ENCODE measurements around the gene TEX38.

TEX38 gene

DNA sequence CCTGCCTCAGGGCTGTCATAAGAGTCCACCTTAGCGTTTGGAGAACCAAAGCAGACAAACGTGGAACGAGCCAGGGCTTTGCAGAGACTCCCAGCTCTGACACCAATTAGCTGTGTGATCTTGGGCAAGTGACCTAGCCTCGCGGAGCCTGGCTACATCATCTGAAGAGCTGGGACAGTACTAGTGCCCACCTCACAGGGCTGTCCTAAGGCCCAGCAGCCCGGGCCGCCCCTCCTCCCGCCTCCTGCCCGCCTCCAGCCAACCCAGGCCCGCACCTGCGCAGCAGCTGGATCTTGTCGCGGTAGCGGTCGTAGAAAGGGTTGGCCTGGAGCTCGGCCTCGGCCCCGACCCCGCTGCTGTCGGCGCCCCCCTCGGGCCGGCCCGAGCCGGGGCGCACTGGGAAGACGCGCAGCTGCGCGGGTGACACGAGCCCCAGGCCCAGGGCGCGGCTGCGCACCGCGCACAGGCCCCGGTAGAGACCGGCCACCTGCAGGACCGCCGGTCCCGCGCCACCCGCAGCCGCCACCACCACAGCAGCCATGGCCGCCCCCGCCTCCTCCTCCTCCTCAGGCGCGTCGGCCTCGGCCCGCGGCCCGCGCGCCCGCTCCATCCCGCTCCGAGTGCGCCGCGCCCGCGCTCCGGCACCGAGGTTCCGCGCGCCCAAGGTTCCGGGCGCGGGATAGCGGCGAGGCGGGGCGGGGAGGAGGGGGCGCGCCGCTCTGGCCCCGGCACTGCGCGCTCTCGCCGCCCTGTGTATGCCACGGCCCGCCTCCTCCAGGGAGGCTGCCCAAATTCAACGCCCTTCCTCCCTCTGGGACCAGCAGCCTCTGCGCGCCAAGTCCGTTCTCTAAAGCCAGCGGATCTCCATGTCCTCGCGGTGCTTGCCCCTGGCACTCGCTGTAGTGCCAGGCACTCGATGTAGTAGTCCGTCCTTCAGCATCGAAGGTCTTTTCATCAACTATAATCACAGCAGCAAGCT lies 3.6 kb upstream of the TEX38 start, which contains the start of gene ATPAF1:
Gene ATPAF1 (minus strand): TSS at position 583 of the 979 bp plus-strand sequence. CDS start 42 bp downstream, at position 541.
- DNase-seq (ENCODE audit: low read depth), result peak; percentile 31
- H3K4me3 ChIP-seq (ENCODE audit: low read length), result peak within 1 kb of the TSS; percentile 74
- TF ChIP-seq, protein P1, sequence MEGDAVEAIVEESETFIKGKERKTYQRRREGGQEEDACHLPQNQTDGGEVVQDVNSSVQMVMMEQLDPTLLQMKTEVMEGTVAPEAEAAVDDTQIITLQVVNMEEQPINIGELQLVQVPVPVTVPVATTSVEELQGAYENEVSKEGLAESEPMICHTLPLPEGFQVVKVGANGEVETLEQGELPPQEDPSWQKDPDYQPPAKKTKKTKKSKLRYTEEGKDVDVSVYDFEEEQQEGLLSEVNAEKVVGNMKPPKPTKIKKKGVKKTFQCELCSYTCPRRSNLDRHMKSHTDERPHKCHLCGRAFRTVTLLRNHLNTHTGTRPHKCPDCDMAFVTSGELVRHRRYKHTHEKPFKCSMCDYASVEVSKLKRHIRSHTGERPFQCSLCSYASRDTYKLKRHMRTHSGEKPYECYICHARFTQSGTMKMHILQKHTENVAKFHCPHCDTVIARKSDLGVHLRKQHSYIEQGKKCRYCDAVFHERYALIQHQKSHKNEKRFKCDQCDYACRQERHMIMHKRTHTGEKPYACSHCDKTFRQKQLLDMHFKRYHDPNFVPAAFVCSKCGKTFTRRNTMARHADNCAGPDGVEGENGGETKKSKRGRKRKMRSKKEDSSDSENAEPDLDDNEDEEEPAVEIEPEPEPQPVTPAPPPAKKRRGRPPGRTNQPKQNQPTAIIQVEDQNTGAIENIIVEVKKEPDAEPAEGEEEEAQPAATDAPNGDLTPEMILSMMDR (conservative IDR thresholded peaks at IDR 0.05; ENCODE audit: low read depth, low read length), result no peak

DNA sequence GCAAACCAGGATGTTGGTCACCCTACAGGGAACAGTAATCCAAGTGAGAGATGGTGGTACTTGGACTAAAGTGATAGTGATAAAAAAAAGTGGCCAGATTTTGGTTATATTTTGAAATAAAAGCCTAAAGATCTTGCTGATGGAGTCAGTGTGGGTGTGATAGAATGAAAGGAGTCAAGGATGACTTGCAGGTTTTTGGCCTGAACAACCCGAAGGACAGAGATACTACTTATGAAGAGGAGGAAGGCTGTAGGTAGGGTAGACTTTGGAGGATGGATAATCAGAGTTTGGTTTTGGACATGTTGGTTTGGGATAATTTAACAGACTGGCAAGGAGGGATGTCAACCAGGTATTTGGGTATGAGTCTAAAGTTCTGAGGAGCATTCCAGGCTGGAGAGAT lies 1.5 kb upstream of the TEX38 start:
- no peak for DNase-seq (ENCODE audit: low read depth)
- TF ChIP-seq, protein P1 (conservative IDR thresholded peaks at IDR 0.05; ENCODE audit: low read depth, low read length), result no peak
- no peak overlapping the region for H3K4me3 ChIP-seq (ENCODE audit: low read length)

DNA sequence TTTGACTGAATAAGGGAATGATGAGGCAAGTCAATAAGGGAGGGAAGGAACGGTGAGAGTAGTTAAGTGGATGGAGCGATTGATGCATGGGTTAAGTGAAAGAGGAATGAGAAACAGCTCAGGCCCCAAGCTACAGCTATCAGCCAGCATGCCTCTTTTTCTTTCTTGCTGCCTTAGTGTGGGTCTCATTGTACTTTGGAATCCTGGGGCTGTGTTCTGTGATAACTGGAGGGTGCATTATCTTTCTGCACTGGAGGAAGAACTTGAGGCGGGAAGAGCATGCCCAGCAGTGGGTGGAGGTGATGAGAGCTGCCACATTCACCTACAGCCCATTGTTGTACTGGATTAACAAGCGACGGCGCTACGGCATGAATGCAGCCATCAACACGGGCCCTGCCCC lies 1.0 kb downstream of the TEX38 start:
- DNase-seq (ENCODE audit: low read depth), result no peak

DNA sequence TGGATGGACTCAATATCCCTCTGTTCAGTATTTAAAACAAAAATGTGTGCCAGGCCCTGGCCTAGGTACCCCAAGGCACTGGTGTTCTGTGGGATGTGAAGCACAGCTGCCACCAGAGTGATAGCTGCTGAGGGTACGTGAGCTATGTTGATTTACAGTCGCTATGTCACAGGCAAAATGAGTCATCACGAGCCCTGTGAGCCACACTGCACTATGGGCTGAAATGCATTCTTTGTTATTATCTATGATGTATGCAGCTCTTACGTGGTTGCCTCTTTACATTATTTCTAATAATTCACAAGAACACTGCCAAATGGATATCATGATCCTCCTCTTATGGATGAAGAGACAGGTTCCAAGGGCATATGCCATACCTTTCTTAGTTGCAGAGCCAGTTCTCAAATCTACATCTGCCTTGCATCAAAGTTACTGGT lies 2.1 kb downstream of the TEX38 start:
- no peak overlapping the region for H3K4me3 ChIP-seq (ENCODE audit: low read length)
- no peak for DNase-seq (ENCODE audit: low read depth)
- TF ChIP-seq, protein P1 (conservative IDR thresholded peaks at IDR 0.05; ENCODE audit: low read depth, low read length), result no peak

More for the DNA sequence above, 1.0 kb downstream of the TEX38 start:
- TF ChIP-seq, protein P1 (conservative IDR thresholded peaks at IDR 0.05; ENCODE audit: low read depth, low read length), result no peak
- no peak overlapping the region for H3K4me3 ChIP-seq (ENCODE audit: low read length)

DNA sequence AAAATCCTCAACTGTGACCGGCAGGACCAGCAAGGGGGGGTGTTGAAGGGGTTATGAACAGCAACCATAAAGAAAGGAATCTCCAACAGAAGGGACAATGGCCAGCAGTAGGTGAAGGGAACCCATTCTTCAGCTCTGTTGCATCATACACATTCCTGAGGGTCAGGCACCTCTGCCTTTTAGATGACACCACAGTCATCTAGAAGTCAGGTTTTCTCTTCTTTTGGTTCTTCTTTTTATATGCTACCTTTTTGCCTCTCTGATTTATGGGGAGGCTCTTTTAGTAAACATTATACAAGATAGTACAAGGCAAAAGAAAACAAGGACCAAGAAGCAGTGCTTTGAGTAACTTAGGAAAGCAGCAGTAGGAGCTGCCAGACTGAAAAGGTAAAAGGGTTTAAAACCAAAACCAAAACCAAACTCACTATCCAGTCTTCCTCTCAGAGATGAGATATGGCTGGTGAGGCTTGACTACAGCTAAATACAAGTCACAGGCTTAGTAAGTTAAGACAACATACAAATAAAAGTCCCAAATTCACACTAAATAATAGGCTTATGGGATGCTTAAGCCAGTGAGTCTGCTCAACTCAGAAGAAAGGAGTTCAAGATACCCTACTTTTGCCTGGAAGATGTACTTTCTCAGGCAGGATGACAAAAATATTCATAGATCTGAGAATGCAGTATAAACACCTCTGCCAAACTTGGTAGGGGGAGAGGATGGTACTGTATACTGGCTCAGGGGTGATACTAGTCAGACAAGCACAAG lies 4.1 kb downstream of the TEX38 start:
- no peak overlapping the region for H3K4me3 ChIP-seq (ENCODE audit: low read length)
- TF ChIP-seq, protein P1 (conservative IDR thresholded peaks at IDR 0.05; ENCODE audit: low read depth, low read length), result no peak
- DNase-seq (ENCODE audit: low read depth), result no peak

DNA sequence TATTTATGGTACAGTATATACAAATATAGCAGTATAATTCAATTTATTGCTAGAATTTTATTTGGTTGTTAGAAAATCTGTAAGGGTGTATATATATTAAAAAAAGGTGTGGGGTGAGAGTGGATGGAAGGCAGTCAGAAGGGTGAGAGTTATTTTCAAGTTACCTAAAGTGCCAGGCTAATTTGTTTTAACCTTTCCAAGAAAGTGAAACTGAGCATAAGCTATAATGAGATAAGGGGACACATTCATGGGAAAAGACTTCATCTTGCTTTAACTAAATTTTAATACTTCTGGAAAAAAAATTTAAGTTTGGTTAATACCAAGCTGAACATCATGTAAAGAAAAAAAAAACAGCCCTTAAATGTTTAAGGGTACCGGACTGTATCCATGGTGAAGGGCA lies 4.9 kb downstream of the TEX38 start:
- TF ChIP-seq, protein P1 (conservative IDR thresholded peaks at IDR 0.05; ENCODE audit: low read depth, low read length), result no peak
- H3K4me3 ChIP-seq (ENCODE audit: low read length), result no peak overlapping the region

More for the DNA sequence above, 4.9 kb downstream of the TEX38 start:
- no peak for DNase-seq (ENCODE audit: low read depth)
